ENCODE measurements around the gene FIBP.

FIBP gene

DNA sequence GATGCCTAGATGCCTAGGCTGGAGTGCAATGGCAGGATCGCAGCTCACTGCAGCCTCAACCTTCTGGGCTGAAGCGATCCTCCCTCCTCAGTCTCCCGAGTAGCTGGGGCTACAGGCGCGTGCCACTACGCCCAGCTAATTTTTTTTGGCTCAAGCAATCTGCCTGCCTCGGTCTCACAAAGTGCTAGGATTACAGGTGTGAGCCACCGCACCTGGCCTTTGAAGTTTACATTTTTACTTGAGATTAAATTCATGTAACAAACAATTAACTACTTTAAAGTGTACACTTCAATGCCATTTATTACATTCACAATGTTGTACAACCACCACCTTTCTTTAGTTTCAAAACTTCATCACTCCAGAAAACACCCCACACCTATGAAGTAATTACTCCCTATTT lies 15.4 kb upstream of the FIBP start:
- H3K4me3 ChIP-seq (replicated peaks; ENCODE audit: low read depth, low read length) = no peak overlapping the region
- TF ChIP-seq, protein P1, sequence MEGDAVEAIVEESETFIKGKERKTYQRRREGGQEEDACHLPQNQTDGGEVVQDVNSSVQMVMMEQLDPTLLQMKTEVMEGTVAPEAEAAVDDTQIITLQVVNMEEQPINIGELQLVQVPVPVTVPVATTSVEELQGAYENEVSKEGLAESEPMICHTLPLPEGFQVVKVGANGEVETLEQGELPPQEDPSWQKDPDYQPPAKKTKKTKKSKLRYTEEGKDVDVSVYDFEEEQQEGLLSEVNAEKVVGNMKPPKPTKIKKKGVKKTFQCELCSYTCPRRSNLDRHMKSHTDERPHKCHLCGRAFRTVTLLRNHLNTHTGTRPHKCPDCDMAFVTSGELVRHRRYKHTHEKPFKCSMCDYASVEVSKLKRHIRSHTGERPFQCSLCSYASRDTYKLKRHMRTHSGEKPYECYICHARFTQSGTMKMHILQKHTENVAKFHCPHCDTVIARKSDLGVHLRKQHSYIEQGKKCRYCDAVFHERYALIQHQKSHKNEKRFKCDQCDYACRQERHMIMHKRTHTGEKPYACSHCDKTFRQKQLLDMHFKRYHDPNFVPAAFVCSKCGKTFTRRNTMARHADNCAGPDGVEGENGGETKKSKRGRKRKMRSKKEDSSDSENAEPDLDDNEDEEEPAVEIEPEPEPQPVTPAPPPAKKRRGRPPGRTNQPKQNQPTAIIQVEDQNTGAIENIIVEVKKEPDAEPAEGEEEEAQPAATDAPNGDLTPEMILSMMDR (IDR thresholded peaks at IDR 0.05; ENCODE audit: low read depth, low read length, missing control alignments) = no peak
- no peak for DNase-seq (ENCODE audit: extremely low read depth, low read depth)

DNA sequence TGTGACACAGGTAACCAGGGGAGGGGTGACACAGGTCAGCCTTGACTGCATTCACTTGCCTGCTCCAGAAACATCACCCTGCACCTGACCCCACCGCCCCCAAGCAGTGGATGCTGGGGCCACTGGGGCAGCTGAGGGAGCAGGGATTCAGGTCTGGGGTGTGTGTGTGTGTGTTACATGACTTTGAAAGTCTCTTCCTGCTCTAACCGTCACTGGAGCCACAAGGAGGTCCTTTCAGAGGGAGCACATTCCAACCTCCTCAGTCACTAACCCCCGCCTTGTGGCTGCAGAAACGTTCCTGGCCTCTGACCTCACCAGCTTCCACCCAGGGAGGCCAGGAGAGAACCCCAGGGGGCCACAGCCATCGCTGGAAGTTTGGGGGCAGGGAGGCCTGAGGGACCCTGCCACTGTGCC lies 14.8 kb upstream of the FIBP start:
- DNase-seq (ENCODE audit: extremely low read depth, low read depth) = no peak
- TF ChIP-seq, protein P1 (IDR thresholded peaks at IDR 0.05; ENCODE audit: low read depth, low read length, missing control alignments) = no peak
- H3K4me3 ChIP-seq (replicated peaks; ENCODE audit: low read depth, low read length) = no peak overlapping the region

DNA sequence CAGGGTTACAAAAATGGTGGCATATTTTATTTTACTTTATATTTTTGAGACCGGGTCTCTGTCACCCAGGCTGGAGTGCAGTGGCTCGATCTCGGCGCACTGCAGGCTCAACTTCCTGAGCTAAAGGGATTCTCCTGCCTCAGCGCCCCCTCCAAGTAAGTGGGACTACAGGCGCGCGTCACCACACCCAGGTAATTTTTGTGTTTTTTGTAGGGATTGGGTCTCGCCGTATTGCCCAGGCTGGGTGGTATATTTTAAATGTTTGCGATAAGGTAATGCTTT lies 12.6 kb upstream of the FIBP start:
- peak overlapping the region; percentile 71 for H3K4me3 ChIP-seq (replicated peaks; ENCODE audit: low read depth, low read length)
- DNase-seq (ENCODE audit: extremely low read depth, low read depth) = no peak
- TF ChIP-seq, protein P1 (IDR thresholded peaks at IDR 0.05; ENCODE audit: low read depth, low read length, missing control alignments) = no peak

DNA sequence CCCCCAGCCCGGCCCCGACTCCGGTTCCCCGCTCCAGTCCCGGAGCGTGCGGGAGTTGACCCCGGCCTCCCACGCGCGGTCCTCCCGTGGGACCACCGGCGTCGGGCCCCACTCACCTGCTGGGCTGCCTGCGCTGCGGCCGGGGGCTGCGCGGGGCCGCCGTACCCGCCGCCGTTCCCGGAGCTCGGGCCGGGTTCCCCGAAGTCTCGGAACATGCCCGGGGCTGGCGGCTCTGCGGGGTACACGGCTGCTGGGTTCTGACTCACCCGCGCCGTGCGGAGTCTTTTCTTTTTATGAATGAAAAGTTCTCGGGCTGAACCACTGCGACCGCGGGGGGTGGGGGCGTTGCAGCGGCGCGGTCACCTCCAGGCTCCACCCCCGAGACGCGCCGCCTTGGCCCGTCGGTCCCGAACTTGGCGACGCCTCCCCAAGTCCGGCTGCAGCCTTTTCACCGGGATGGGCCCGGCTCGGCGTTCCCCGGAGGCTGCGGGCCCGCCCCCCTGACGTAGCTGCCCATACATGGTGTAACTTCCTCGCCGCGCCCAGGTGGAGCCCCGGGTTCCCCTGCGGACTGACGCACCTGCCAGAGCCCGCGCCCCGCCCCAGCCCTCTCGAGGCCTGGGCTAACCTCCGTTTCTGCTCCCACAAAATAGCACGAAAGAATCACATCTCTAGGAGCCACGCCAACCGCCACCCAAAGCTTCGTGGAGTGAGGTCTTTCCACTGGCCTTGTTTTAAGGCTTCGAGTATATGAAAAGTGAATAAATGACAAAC lies 12.0 kb upstream of the FIBP start, which contains the start of gene FOSL1:
Gene FOSL1 (minus strand): TSS at position 264 of the 774 bp plus-strand sequence. CDS start 49 bp downstream, at position 215.
- no peak for DNase-seq (ENCODE audit: extremely low read depth, low read depth)
- H3K4me3 ChIP-seq (replicated peaks; ENCODE audit: low read depth, low read length) = peak within 1 kb of the TSS; percentile 71
- TF ChIP-seq, protein P1 (IDR thresholded peaks at IDR 0.05; ENCODE audit: low read depth, low read length, missing control alignments) = no peak

DNA sequence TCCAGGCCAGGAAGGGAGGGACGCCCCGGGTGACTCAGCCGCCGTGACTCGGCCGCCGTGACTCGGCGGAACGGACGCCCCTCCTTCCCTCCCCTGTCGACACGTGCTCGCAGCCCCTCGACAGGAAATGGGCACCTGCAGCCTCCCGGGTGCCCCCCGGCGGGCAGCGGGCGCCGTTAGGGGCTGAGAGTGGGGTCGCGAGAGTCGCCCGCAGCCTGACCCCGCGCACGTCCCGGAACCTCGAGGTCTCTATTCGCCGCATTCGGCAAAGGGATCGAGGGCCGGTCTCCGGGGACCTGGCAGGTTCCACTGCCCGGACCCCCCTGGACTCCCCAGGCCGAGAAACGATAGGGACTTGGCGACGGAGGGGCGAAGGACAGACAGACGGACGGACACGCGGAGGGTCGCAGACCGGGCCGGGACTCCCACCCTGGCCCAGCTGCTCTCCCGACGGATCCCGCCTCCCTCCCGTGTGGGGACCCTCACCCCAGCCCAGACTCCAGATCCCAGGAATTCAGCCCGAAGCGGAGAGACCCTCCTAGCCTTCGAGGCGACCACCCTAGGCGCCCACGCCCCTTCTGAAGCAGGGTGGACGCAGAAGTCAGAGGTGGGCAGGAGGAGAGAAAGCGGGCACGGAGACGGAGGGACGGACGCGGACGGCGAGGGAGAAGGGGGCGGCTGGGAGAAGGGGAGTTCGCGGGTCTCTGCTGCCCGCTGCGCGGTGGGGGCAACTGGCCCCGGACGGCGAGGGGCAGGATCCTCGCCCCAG lies 11.3 kb upstream of the FIBP start:
- peak overlapping the region; percentile 71 for H3K4me3 ChIP-seq (replicated peaks; ENCODE audit: low read depth, low read length)
- TF ChIP-seq, protein P1 (IDR thresholded peaks at IDR 0.05; ENCODE audit: low read depth, low read length, missing control alignments) = no peak
- DNase-seq (ENCODE audit: extremely low read depth, low read depth) = no peak

DNA sequence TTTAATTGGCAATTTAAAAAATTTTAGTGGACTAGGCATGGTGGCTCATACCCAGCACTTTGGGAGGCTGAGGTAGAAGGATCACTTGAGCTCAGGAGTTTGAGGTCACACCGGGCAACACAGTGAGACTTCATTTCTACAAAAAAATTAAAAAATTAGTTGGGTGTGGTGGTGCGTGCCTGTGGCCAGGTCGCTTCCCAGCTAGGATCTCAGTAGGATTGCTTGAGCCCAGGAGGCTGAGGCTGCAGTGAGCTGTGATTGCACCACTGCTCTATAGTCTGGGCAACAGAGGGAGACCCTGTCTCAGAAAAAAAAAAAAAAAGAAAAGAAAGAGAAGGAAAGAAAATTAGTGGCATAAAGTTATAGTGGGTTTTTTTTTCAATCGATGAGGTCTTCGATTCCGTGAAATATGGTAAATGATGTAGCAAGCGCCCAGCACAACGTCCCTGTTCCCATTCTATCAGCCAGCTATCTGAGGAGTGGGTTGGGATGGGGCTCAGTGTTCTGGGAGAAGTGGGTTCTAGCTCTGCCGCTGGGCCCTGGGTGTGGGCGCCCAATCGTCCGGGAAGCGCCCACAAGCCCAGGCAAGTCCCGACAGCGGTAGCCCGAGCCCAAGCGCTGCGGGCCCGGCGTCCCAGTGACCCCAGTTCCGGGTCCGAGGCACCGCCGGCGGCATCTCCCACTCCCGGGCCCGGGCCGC lies 10.5 kb upstream of the FIBP start:
- peak overlapping the region; percentile 71 for H3K4me3 ChIP-seq (replicated peaks; ENCODE audit: low read depth, low read length)
- TF ChIP-seq, protein P1 (IDR thresholded peaks at IDR 0.05; ENCODE audit: low read depth, low read length, missing control alignments) = no peak
- DNase-seq (ENCODE audit: extremely low read depth, low read depth) = no peak

All from HFF-Myc (cell line).